OCI-LY3 (cell line): ENCODE results near the gene XKR7.

Experiments used
- H2AFZ ChIP-seq: fragments of 200-600, 300-600 bp; shearing (Covaris generic); 2 replicates; pipeline ENCODE4 v1.6.0; 2014; ENCODE audit warnings: antibody characterized with exemption, low read depth, low read length
- H3K27ac ChIP-seq: fragments of 200-600, 300-600 bp; sonication (generic); 2 replicates; pipeline ENCODE4 v1.5.1; 2014; ENCODE audit warnings: mild to moderate bottlenecking, low read length, moderate library complexity, mixed read lengths
- H3K27me3 ChIP-seq: fragments of 200-600, 300-600 bp; sonication (generic); 2 replicates; pipeline ENCODE4 v1.6.1; 2014; ENCODE audit warnings: low read depth, low read length, mixed read lengths
- H3K36me3 ChIP-seq: fragments of 200-600, 300-600 bp; sonication (generic); replicated peaks from 2 replicates; pipeline ENCODE3; 2014; ENCODE audit warnings: low read depth, low read length, mixed read lengths
- H3K4me1 ChIP-seq: fragments of 300-600, 200-600 bp; sonication (generic); 2 replicates; pipeline ENCODE4 v1.6.1; 2014; ENCODE audit warnings: low read length, mixed read lengths
- H3K4me2 ChIP-seq: fragments of 200-600, 300-600 bp; sonication (generic); 2 replicates; pipeline ENCODE4 v1.6.1; 2014; ENCODE audit warnings: low read length, mixed read lengths
- H3K4me3 ChIP-seq: fragments of 300-600, 200-600 bp; sonication (generic); 2 replicates; pipeline ENCODE4 v1.5.1; 2014; ENCODE audit warnings: antibody characterized with exemption, mild to moderate bottlenecking, low read length, moderate library complexity
- H3K79me2 ChIP-seq: fragments of 300-600, 200-600 bp; shearing (Covaris generic); 2 replicates; pipeline ENCODE4 v1.6.1; 2014; ENCODE audit warnings: mild to moderate bottlenecking, low read length, mixed read lengths
- H3K9ac ChIP-seq: fragments of 300-600, 200-600 bp; shearing (Covaris generic); 2 replicates; pipeline ENCODE4 v1.6.0; 2014; ENCODE audit warnings: mild to moderate bottlenecking, low read length, moderate library complexity
- H3K9me3 ChIP-seq: fragments of 200-600, 300-600 bp; shearing (Covaris generic); 2 replicates; pipeline ENCODE4 v1.6.1; 2014; ENCODE audit warnings: low read length, mixed read lengths; ENCODE audit not compliant: insufficient read depth
- H4K20me1 ChIP-seq: fragments of 200-600, 300-600 bp; sonication (generic); 2 replicates; pipeline ENCODE4 v1.6.1; 2016; ENCODE audit warnings: low read length, mixed read lengths; ENCODE audit not compliant: insufficient read depth
- EZH2phosphoT487 ChIP-seq: fragments of 200-600 bp; shearing (Covaris generic); IDR thresholded peaks from 2 replicates; pipeline ENCODE4 v1.6.1; 2018; ENCODE audit warnings: antibody characterized with exemption, mixed run types, low read depth
- TF ChIP-seq, protein P1 (sequence below): fragments of 200-600, 300-600 bp; sonication (generic); IDR thresholded peaks from 2 replicates; pipeline ENCODE4 v1.5.1; 2014; ENCODE audit warnings: antibody characterized with exemption, low read length, low read depth

Gene XKR7

DNA sequence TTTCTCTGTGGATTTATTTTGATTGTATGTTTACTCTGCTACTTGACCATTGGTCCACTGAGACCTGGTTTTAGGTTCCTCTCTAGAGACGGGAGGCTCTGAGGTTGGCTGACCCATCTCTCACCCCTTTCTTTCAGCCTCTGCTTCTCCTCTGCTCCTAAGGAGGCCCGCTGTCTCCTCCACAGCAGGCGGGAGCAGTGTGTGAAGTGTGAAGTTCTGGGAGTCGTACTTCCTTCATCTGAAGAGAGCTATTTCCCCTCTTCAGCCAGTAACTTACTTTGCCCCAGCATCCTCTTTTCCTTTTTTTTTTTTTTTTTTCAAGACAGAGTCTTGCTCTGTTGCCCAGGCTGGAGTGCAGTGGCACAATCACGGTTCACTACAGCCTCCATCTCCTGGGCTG lies 37.2 kb upstream of the XKR7 start:
- Histone ChIP-seq H3K4me2 (no peak overlapping the region), H3K4me3 (no peak overlapping the region), H3K4me1 (no peaks in the 10 kb centered on the region), H3K9ac (no peak overlapping the region), H3K9me3 (no peaks in the 10 kb centered on the region), H3K79me2 (no peaks in the 10 kb centered on the region), H2AFZ (no peak overlapping the region), H3K27me3 (0 out of 2 replicates have a peak, but pooled peaks cover 3% of the 10 kb centered on the region), H4K20me1 (no peaks in the 10 kb centered on the region), H3K27ac (no peak overlapping the region), H3K36me3 (no peaks in the 10 kb centered on the region)
- no peak for TF ChIP-seq EZH2phosphoT487
- TF ChIP-seq, protein P1, sequence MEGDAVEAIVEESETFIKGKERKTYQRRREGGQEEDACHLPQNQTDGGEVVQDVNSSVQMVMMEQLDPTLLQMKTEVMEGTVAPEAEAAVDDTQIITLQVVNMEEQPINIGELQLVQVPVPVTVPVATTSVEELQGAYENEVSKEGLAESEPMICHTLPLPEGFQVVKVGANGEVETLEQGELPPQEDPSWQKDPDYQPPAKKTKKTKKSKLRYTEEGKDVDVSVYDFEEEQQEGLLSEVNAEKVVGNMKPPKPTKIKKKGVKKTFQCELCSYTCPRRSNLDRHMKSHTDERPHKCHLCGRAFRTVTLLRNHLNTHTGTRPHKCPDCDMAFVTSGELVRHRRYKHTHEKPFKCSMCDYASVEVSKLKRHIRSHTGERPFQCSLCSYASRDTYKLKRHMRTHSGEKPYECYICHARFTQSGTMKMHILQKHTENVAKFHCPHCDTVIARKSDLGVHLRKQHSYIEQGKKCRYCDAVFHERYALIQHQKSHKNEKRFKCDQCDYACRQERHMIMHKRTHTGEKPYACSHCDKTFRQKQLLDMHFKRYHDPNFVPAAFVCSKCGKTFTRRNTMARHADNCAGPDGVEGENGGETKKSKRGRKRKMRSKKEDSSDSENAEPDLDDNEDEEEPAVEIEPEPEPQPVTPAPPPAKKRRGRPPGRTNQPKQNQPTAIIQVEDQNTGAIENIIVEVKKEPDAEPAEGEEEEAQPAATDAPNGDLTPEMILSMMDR = no peak

DNA sequence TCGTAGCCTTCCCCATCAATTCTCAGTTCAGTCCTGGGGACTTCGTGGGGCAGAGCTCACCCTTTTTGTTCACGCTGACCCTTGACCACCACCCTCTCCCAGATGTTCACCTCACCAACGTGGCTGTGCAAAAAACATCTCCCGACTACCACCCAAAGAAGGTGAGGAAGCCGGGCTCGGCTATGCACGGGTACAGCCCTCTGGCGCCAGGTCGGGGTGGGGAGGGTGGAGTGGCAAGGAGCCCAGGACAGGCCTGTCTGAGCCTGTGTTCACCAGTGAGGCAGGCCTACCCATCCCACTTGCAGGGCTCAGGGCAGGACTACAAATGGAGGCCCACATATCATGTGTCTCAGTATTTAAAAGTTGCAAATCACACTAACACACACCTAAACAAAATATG lies 34.3 kb upstream of the XKR7 start:
- H4K20me1 ChIP-seq = no peaks in the 10 kb centered on the region
- TF ChIP-seq EZH2phosphoT487 = no peak
- TF ChIP-seq, protein P1 = no peak
- H3K27ac ChIP-seq = no peak overlapping the region
- no peak overlapping the region for H2AFZ ChIP-seq
- H3K4me2 ChIP-seq = no peak overlapping the region
- H3K27me3 ChIP-seq = 0 out of 2 replicates have a peak, but pooled peaks cover 3% of the 10 kb centered on the region
- no peaks in the 10 kb centered on the region for H3K79me2 ChIP-seq
- H3K4me3 ChIP-seq = no peak overlapping the region
- no peaks in the 10 kb centered on the region for H3K36me3 ChIP-seq
- H3K9me3 ChIP-seq = no peaks in the 10 kb centered on the region
- no peak overlapping the region for H3K9ac ChIP-seq
- no peaks in the 10 kb centered on the region for H3K4me1 ChIP-seq

DNA sequence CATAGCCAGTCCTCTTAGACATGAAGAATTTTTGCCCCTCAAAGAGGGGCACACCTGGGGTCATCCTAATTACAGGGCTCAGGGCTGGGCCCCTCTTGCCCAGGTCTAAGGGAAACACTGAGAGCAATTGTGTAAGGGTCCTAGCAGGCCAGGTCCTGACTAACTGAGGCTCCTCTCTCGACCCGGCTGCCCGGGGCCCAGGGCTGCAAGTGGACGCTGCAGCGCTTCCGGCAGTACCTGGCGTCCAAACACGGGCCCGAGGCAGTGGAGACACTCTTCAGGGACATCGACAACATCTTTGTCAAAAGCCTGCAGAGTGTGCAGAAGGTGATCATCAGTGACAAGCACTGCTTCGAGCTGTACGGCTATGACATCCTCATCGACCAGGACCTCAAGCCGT lies 33.5 kb upstream of the XKR7 start:
- Histone ChIP-seq H3K27ac (no peak overlapping the region), H3K9me3 (no peaks in the 10 kb centered on the region), H2AFZ (no peak overlapping the region), H3K27me3 (0 out of 2 replicates have a peak, but pooled peaks cover 3% of the 10 kb centered on the region), H3K4me2 (no peak overlapping the region), H3K36me3 (no peaks in the 10 kb centered on the region), H4K20me1 (no peaks in the 10 kb centered on the region), H3K4me1 (no peaks in the 10 kb centered on the region), H3K79me2 (no peaks in the 10 kb centered on the region), H3K9ac (no peak overlapping the region), H3K4me3 (no peak overlapping the region)
- TF ChIP-seq, protein P1 = no peak
- no peak for TF ChIP-seq EZH2phosphoT487

GRCh38 chr20:31934968-31935764 lies 32.8 kb upstream of the XKR7 start:
- Histone ChIP-seq H3K27me3 (0 out of 2 replicates have a peak, but pooled peaks cover 3% of the 10 kb centered on the region), H3K9me3 (no peaks in the 10 kb centered on the region), H3K4me1 (no peaks in the 10 kb centered on the region), H2AFZ (no peak overlapping the region; the same call in 1 of the 2 replicates), H4K20me1 (no peaks in the 10 kb centered on the region), H3K4me2 (no peak overlapping the region), H3K9ac (no peak overlapping the region), H3K79me2 (no peaks in the 10 kb centered on the region), H3K36me3 (no peaks in the 10 kb centered on the region), H3K27ac (no peak overlapping the region), H3K4me3 (no peak overlapping the region)
- TF ChIP-seq EZH2phosphoT487 = no peak
- TF ChIP-seq, protein P1 = peak; percentile 39
